Hepatocyte (in vitro differentiated cells): ENCODE measurements around the gene NDC1. TPM values are rescaled to one million over a fixed set of nuclear protein-coding genes. Genes with fewer than 3 reads are reported as not detected.
A peak's percentile ranks its signal among the peaks of the same experiment; 100 is the strongest.

Experiments
- DNase-seq: peaks from one replicate; pipeline ENCODE4 v3.0.0-alpha.2; 2016; ENCODE audit warnings: low spot score
- H2AFZ ChIP-seq: fragments of 200-600 bp; sonication (generic); 2 replicates; pipeline ENCODE4 v1.6.0; 2016; ENCODE audit warnings: antibody characterized with exemption, mild to moderate bottlenecking
- H3K27ac ChIP-seq: fragments of 200-600 bp; sonication (generic); 2 replicates; pipeline ENCODE4 v1.5.1; 2016; ENCODE audit warnings: mild to moderate bottlenecking
- H3K27me3 ChIP-seq: fragments of 200-600 bp; sonication (generic); 2 replicates; pipeline ENCODE4 v1.6.1; 2016
- H3K36me3 ChIP-seq: fragments of 200-600 bp; sonication (generic); replicated peaks from 2 replicates; pipeline ENCODE4 v1.5.1; 2016; ENCODE audit warnings: low read depth; ENCODE audit not compliant: insufficient read depth
- H3K4me1 ChIP-seq: fragments of 200-600 bp; sonication (generic); 2 replicates; pipeline ENCODE4 v1.5.1; 2016; ENCODE audit warnings: mild to moderate bottlenecking, moderate library complexity; ENCODE audit not compliant: insufficient read depth
- H3K4me2 ChIP-seq: fragments of 200-600 bp; sonication (generic); 2 replicates; pipeline ENCODE4 v1.6.0; 2016
- H3K4me3 ChIP-seq: fragments of 200-600 bp; sonication (generic); 2 replicates; pipeline ENCODE4 v1.5.1; 2016; ENCODE audit warnings: mild to moderate bottlenecking
- H3K79me2 ChIP-seq: fragments of 200-600 bp; sonication (generic); 2 replicates; pipeline ENCODE4 v1.6.0; 2017; ENCODE audit warnings: mild to moderate bottlenecking
- H3K9me2 ChIP-seq: fragments of 200-600 bp; sonication (generic); replicated peaks from 2 replicates; pipeline ENCODE4 v1.6.0; 2017; ENCODE audit warnings: mild to moderate bottlenecking; ENCODE audit not compliant: insufficient read depth
- H3K9me3 ChIP-seq: fragments of 200-600 bp; sonication (generic); 2 replicates; pipeline ENCODE4 v1.5.1; 2016; ENCODE audit warnings: low read depth, mild to moderate bottlenecking
- H4K20me1 ChIP-seq: fragments of 200-600 bp; sonication (generic); 2 replicates; pipeline ENCODE4 v1.6.0; 2016; ENCODE audit warnings: mild to moderate bottlenecking; ENCODE audit not compliant: insufficient read depth, poor library complexity, severe bottlenecking
- EZH2 ChIP-seq: fragments of 200-600 bp; sonication (generic); IDR thresholded peaks from 2 replicates; pipeline ENCODE4 v1.6.1; 2016; ENCODE audit warnings: antibody characterized with exemption, mild to moderate bottlenecking, borderline replicate concordance
- EZH2phosphoT487 ChIP-seq: fragments of 200-600 bp; sonication (generic); IDR thresholded peaks from one replicate; pipeline ENCODE4 v1.6.1; 2018; ENCODE audit warnings: antibody characterized with exemption, mild to moderate bottlenecking, low read depth, moderate library complexity; ENCODE audit not compliant: unreplicated experiment, severe bottlenecking
- WGBS: methylation state at CpG from one replicate; pipeline ENCODE4 v1.1.6; 2016; ENCODE audit warnings: low lambda C conversion rate; ENCODE audit errors: missing lambda C conversion rate; 5-methylcytosine and 5-hydroxymethylcytosine counted together
- polyA plus RNA-seq: library from polyadenylated mRNA; unstranded; fragments of >200 nt; fragmentation: Nextera tagmentation; extraction: Ambion mirVana; gene quantifications from 2 replicates; pipeline ENCODE4 v1.2.1, GENCODE V29; 2016
- total RNA-seq: library from RNA; depleted of rRNA; stranded (reverse); fragments of >200 nt; gene quantifications from 2 replicates; pipeline ENCODE4 v1.2.3, GENCODE V29; 2014
- TF ChIP-seq, protein P1 (sequence below): fragments of 200-600 bp; sonication (generic); IDR thresholded peaks from 2 replicates; pipeline ENCODE4 v1.5.1; 2016; ENCODE audit warnings: antibody characterized with exemption, mild to moderate bottlenecking; ENCODE audit not compliant: poor library complexity

NDC1 gene
- total and polyA plus RNA-seq, 2 experiments from 2014 or later, result 7.8 to 23.1 TPM

DNA sequence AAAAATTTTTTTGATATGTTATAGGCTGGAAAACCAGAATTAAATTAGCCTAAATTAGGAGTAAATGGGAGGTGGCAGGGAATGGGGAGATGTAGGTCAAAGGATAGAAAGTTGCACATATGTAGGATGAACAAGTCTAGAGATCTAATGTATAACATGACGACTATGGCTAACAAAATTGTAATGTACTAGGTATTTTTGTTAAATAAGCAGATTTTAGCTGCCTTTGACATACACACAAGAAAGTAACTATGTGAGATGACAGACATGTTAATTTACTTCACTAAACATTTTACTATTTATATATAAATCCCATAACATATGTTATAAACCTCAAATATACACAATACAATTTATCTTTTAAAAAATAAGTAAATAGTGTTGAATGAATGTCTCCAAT is 68.9 kb downstream of the NDC1 start:
- H3K36me3 ChIP-seq, result no peaks in the 10 kb centered on the region
- H3K79me2 ChIP-seq, result no peaks in the 10 kb centered on the region
- TF ChIP-seq EZH2phosphoT487 (no peak), EZH2 (no peak)
- TF ChIP-seq, protein P1, sequence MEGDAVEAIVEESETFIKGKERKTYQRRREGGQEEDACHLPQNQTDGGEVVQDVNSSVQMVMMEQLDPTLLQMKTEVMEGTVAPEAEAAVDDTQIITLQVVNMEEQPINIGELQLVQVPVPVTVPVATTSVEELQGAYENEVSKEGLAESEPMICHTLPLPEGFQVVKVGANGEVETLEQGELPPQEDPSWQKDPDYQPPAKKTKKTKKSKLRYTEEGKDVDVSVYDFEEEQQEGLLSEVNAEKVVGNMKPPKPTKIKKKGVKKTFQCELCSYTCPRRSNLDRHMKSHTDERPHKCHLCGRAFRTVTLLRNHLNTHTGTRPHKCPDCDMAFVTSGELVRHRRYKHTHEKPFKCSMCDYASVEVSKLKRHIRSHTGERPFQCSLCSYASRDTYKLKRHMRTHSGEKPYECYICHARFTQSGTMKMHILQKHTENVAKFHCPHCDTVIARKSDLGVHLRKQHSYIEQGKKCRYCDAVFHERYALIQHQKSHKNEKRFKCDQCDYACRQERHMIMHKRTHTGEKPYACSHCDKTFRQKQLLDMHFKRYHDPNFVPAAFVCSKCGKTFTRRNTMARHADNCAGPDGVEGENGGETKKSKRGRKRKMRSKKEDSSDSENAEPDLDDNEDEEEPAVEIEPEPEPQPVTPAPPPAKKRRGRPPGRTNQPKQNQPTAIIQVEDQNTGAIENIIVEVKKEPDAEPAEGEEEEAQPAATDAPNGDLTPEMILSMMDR, result no peak
- H2AFZ ChIP-seq, result no peak overlapping the region
- H3K9me3 ChIP-seq, result no peaks in the 10 kb centered on the region
- no peaks in the 10 kb centered on the region for H3K9me2 ChIP-seq
- no peaks in the 10 kb centered on the region for H3K4me1 ChIP-seq
- 97% methylated on average over 1 of the region's 1 CpG for WGBS
- H3K4me2 ChIP-seq, result no peak overlapping the region
- no peak for DNase-seq
- H3K4me3 ChIP-seq, result no peak overlapping the region
- H4K20me1 ChIP-seq, result no peaks in the 10 kb centered on the region
- H3K27me3 ChIP-seq, result no peaks in the 10 kb centered on the region
- H3K27ac ChIP-seq, result peak overlapping the region; percentile 50

DNA sequence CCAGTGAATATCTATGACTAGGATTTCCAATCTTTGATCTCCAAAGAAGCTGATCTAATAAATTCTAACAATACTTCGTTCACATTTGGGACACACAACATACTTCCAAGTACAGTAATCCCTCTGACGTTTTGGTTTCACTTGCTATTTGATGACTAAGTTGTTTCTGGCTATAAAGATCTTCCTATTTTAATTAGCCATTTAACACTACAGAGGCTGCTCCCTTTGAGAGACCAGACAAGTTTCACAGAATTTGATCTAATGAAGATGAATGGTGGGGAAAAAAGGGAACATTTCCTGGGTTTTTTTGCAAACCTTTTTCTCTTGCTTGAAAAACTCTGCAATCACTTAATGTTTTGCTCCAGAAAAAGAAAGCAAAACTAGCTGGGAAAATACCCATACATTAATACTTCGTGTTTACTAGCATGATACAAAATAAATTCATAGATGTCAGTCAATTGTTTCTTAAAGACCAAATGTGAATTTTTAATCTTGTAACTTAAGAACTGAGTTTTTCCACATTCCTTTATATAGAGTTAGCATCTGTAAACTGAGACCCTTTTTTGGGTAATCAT is 71.2 kb downstream of the NDC1 start:
- Histone ChIP-seq H3K36me3 (no peaks in the 10 kb centered on the region), H3K27me3 (no peaks in the 10 kb centered on the region), H3K4me1 (no peaks in the 10 kb centered on the region), H3K4me2 (no peak overlapping the region), H4K20me1 (no peaks in the 10 kb centered on the region), H3K79me2 (no peaks in the 10 kb centered on the region), H3K9me3 (no peaks in the 10 kb centered on the region), H3K4me3 (no peak overlapping the region), H3K9me2 (no peaks in the 10 kb centered on the region), H2AFZ (no peak overlapping the region), H3K27ac (no peak overlapping the region)
- DNase-seq, result no peak
- TF ChIP-seq, protein P1, result no peak
- no peak for TF ChIP-seq EZH2phosphoT487
- no peak for TF ChIP-seq EZH2
- 63% methylated on average over 3 of the region's 3 CpGs for WGBS

DNA sequence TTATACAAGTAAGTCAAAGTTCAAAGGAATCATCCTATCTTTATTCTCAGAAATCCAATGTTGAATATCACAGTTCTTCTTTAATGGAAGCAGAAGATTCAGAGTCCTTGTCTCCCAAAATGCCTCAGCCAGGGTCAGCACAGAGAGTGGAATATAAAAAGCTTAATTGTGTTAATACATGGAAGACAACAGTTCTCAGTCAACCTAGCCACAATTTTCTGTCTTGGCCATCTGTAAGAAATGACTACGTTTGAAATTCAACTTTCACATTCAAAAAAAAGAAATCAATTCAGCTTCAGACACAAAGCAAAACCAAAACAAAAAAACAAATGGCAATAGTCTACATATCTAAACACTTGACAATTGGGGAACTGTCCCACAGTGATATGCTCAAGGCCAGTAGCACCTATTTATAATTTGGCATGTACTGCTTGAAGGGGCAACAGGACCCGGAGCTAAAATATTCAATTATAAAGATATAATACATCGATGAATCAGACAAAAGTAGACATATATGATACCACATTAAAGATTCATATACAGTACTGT is 71.8 kb downstream of the NDC1 start:
- H3K4me1 ChIP-seq, result no peaks in the 10 kb centered on the region
- H3K4me2 ChIP-seq, result no peak overlapping the region
- H3K27me3 ChIP-seq, result no peaks in the 10 kb centered on the region
- no peaks in the 10 kb centered on the region for H3K79me2 ChIP-seq
- DNase-seq, result no peak
- no peaks in the 10 kb centered on the region for H3K9me3 ChIP-seq
- no peaks in the 10 kb centered on the region for H3K9me2 ChIP-seq
- no peak overlapping the region for H3K4me3 ChIP-seq
- no peak overlapping the region for H3K27ac ChIP-seq
- WGBS, result 99% methylated on average over 3 of the region's 3 CpGs
- TF ChIP-seq EZH2, result no peak
- TF ChIP-seq, protein P1, result no peak
- no peaks in the 10 kb centered on the region for H3K36me3 ChIP-seq
- no peaks in the 10 kb centered on the region for H4K20me1 ChIP-seq
- no peak overlapping the region for H2AFZ ChIP-seq
